ENCODE data around the gene PCOLCE2. TPM values are rescaled to one million over a fixed set of nuclear protein-coding genes. Genes with fewer than 3 reads are reported as not detected.

PCOLCE2 gene
- total and polyA plus RNA-seq, 2 donors from 2014 or later, result 1.9 to 59.0 TPM

DNA sequence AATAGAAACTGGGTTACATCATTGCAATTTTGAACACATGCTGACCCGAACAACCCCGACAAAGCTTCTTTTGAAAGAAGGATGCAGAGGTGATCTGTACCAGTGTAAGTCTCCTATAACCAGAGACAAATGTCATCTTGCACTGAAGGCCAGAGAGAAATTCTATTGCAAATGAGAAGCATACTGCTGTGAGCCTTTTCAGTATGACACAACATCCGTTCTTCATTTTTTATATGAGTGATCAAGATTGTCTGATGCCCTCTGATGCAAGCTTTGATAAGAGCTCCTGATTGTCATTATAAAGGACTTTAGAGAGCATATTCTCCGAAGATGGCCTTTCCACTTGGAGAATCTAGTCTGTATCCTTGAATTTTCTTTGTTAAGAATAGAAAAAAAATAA is 36.9 kb downstream of the PCOLCE2 start:
- peaks cover 0 to 5% (median 2%) of the 10 kb centered on the region in 3 donors for H3K4me1 ChIP-seq (ENCODE audit: control insufficient read depth in 2 of 3, insufficient read depth in 2 of 3, low read depth in 1 of 3, low read length in 3 of 3)
- no peaks in the 10 kb centered on the region for H3K27me3 ChIP-seq (ENCODE audit: control insufficient read depth, insufficient read depth, low read length)
- H3K27ac ChIP-seq (ENCODE audit: low read depth in 2 of 2, low read length in 2 of 2), result no peak overlapping the region
- no peaks in the 10 kb centered on the region for H3K9me3 ChIP-seq (ENCODE audit: control insufficient read depth in 2 of 3, insufficient read depth in 1 of 3, low read length in 3 of 3)
- H3K9ac ChIP-seq (ENCODE audit: low read length in 3 of 3), result no peak overlapping the region
- TF ChIP-seq, protein P1, sequence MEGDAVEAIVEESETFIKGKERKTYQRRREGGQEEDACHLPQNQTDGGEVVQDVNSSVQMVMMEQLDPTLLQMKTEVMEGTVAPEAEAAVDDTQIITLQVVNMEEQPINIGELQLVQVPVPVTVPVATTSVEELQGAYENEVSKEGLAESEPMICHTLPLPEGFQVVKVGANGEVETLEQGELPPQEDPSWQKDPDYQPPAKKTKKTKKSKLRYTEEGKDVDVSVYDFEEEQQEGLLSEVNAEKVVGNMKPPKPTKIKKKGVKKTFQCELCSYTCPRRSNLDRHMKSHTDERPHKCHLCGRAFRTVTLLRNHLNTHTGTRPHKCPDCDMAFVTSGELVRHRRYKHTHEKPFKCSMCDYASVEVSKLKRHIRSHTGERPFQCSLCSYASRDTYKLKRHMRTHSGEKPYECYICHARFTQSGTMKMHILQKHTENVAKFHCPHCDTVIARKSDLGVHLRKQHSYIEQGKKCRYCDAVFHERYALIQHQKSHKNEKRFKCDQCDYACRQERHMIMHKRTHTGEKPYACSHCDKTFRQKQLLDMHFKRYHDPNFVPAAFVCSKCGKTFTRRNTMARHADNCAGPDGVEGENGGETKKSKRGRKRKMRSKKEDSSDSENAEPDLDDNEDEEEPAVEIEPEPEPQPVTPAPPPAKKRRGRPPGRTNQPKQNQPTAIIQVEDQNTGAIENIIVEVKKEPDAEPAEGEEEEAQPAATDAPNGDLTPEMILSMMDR (IDR thresholded peaks at IDR 0.05; ENCODE audit: borderline replicate concordance, extremely low read depth, insufficient read depth), result no peak
- DNase-seq (no peak), FAIRE-seq (no peak)
- intact Hi-C loops (cut with DNase I), result no loop called here
- H3K4me3 ChIP-seq (ENCODE audit: low read length in 3 of 3), result no peak overlapping the region
- no peaks in the 10 kb centered on the region for H3K36me3 ChIP-seq (ENCODE audit: control insufficient read depth in 2 of 3, insufficient read depth in 3 of 3, low read length in 3 of 3)

- Histone ChIP-seq H3K9ac (ENCODE audit: low read length in 3 of 3) (no peak overlapping the region), H3K4me1 (ENCODE audit: control insufficient read depth in 2 of 3, insufficient read depth in 2 of 3, low read depth in 1 of 3, low read length in 3 of 3) (peaks cover 0 to 5% (median 2%) of the 10 kb centered on the region in 3 donors), H3K4me3 (ENCODE audit: low read length in 3 of 3) (no peak overlapping the region), H3K9me3 (ENCODE audit: control insufficient read depth in 2 of 3, insufficient read depth in 1 of 3, low read length in 3 of 3) (no peaks in the 10 kb centered on the region), H3K27ac (ENCODE audit: low read depth in 2 of 2, low read length in 2 of 2) (no peak overlapping the region), H3K27me3 (ENCODE audit: control insufficient read depth, insufficient read depth, low read length) (no peaks in the 10 kb centered on the region), H3K36me3 (ENCODE audit: control insufficient read depth in 2 of 3, insufficient read depth in 3 of 3, low read length in 3 of 3) (no peaks in the 10 kb centered on the region)
- FAIRE-seq, result no peak
- no peak for DNase-seq
- intact Hi-C loops (cut with DNase I), result no loop called here
- TF ChIP-seq, protein P1 (IDR thresholded peaks at IDR 0.05; ENCODE audit: borderline replicate concordance, extremely low read depth, insufficient read depth), result no peak
Observed at GRCh38 chr3:142850395-142851023, 38.4 kb downstream of the PCOLCE2 start.

GRCh38 chr3:142849148-142849547 is 39.7 kb downstream of the PCOLCE2 start:
- no peak overlapping the region for H3K27ac ChIP-seq (ENCODE audit: low read depth in 2 of 2, low read length in 2 of 2)
- TF ChIP-seq, protein P1 (IDR thresholded peaks at IDR 0.05; ENCODE audit: borderline replicate concordance, extremely low read depth, insufficient read depth), result no peak
- no peaks in the 10 kb centered on the region for H3K36me3 ChIP-seq (ENCODE audit: control insufficient read depth in 2 of 3, insufficient read depth in 3 of 3, low read length in 3 of 3)
- H3K4me1 ChIP-seq (ENCODE audit: control insufficient read depth in 2 of 3, insufficient read depth in 2 of 3, low read depth in 1 of 3, low read length in 3 of 3), result peaks cover 0 to 5% (median 2%) of the 10 kb centered on the region in 3 donors
- FAIRE-seq (no peak), DNase-seq (no peak)
- no peaks in the 10 kb centered on the region for H3K27me3 ChIP-seq (ENCODE audit: control insufficient read depth, insufficient read depth, low read length)
- H3K4me3 ChIP-seq (ENCODE audit: low read length in 3 of 3), result no peak overlapping the region
- no peak overlapping the region for H3K9ac ChIP-seq (ENCODE audit: low read length in 3 of 3)
- H3K9me3 ChIP-seq (ENCODE audit: control insufficient read depth in 2 of 3, insufficient read depth in 1 of 3, low read length in 3 of 3), result no peaks in the 10 kb centered on the region
- intact Hi-C loops (cut with DNase I), result no loop called here

Data from kidney (tissue), 14 donors.